ENCODE measurements around the gene SMIM17.

Gene SMIM17

DNA sequence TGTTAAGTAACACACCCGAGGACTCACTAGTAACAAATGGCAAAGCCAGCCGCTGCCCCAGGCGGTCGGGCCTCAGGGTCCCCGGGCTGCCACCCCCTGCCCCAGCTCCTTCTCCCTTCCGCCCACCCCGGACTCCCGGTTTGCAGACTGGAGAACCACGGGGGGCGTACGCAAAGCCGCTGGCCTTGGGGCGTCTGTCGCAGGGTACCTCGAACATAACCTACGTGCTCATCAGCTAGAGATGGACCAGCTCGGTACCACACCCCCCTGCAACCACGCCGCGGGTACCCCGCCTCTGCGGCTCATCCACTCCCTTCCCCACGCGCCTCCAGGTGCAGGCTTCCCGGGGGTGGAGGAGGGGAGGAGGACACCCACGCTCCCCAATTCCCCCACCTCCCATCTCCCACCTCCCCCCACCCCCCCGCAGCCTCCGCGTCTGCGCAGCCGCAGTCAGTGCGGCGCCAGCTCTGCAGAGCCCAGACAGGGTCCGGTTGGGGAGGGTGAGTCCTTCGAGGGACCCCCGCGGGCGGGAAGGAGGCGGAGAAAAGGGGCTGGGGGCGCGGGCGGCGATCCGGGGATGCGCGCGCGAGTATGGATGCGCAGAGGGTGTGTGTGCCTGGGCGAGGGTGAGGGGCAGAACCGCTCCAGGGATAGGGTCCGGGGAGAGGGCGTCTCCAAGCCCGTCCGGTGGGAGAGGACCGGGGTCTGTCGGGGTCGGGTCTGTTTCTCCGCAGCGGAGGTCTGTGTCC is at the start of gene SMIM17:
Gene SMIM17, plus strand, starts transcription at position 449 of the 749 bp plus-strand sequence. CDS start 2,509 bp downstream, outside the sequence.
- WGBS (ENCODE audit: insufficient coverage, insufficient read length) = no CpG with 5 or more reads among the region's 60 CpGs
- peaks cover 11% of the 10 kb centered on the region for H3K9me3 ChIP-seq (ENCODE audit: control insufficient read depth, insufficient read depth, low read length)
- H3K27me3 ChIP-seq (ENCODE audit: control insufficient read depth, insufficient read depth, low read length) = no peaks in the 10 kb centered on the region
- no peaks in the 10 kb centered on the region for H3K36me3 ChIP-seq (ENCODE audit: control insufficient read depth, insufficient read depth, low read length)
- no peak for DNase-seq (ENCODE audit: low read depth, low spot score)
- no peaks in the 10 kb centered on the region for H3K4me1 ChIP-seq (ENCODE audit: control insufficient read depth, insufficient read depth, low read length)
- no peak within 1 kb of the TSS for H3K27ac ChIP-seq (ENCODE audit: low read length)
- H3K4me3 ChIP-seq (ENCODE audit: low read length) = no peak within 1 kb of the TSS

DNA sequence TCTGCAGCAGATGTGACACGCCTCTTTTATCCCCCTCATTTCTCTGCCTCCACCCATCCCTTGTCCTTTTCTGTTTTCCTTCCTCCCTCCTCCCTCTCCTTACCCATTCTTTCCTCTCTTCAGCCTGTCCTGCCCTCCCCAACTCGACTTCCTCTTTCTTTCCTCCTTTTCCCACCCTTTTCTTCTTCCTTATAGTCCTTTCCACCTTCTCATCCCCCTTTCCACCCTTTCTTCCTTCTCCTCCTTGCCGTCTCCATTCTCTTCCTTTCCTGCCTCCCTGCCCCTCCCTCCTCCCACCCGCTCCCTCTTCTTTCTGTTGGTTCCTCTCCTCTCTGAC is 48.5 kb upstream of the SMIM17 start:
- Histone ChIP-seq H3K4me3 (ENCODE audit: low read length) (peak overlapping the region; percentile 66; the same call in 1 of the 2 replicates), H3K9me3 (ENCODE audit: control insufficient read depth, insufficient read depth, low read length) (peaks cover 4% of the 10 kb centered on the region), H3K27ac (ENCODE audit: low read length) (no peak overlapping the region), H3K27me3 (ENCODE audit: control insufficient read depth, insufficient read depth, low read length) (no peaks in the 10 kb centered on the region), H3K4me1 (ENCODE audit: control insufficient read depth, insufficient read depth, low read length) (peaks cover 3% of the 10 kb centered on the region), H3K36me3 (ENCODE audit: control insufficient read depth, insufficient read depth, low read length) (no peaks in the 10 kb centered on the region)
- 100% methylated on average over 1 of the region's 4 CpGs for WGBS (ENCODE audit: insufficient coverage, insufficient read length)
- DNase-seq (ENCODE audit: low read depth, low spot score) = no peak

DNA sequence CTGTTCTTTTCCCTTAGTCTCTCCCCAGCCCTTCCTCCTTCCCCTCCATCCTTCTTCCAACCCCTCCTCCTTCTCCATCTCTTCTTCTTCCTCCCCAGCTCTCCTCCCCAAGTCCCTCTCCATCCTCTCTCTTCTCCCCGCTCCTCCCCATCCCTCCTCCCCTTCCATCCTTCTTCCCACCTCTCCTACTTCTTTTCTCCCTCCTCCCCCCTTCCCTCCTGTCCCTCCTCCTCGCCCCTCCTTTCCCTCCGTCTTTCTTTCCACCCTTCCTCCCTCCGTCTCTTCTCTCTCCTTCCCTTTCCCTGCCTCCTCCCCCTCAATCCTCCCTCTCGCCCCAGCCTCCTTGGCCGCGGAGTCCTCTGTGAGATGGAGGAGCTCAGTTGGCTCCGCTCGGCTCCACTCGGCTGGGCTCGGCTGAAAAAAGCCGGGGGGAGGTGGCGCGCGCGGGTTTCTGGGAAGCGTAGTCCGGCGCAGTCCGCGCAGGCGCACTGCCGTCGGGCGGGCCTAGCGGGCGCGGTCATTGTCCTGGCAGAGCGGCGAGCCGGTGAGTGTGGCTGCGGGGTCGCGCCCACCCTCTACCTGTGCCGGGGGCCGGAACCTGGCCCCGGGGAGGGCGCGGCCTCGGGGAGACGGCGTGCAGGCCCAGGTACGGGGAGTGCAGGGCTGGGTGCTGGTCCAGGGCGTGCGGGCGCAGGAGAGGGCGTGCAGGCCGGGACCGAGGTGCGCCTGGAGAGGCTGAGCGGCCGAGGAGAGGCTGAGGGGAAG is 48.0 kb upstream of the SMIM17 start, which contains the start of gene ZNF71:
Gene ZNF71, plus strand, starts transcription at position 520 of the 765 bp plus-strand sequence. CDS start 6,257 bp downstream, outside the sequence.
- peak; percentile 58 for DNase-seq (ENCODE audit: low read depth, low spot score)
- Histone ChIP-seq H3K9me3 (ENCODE audit: control insufficient read depth, insufficient read depth, low read length) (peaks cover 1% of the 10 kb centered on the region; the same call in 1 of the 2 replicates), H3K4me1 (ENCODE audit: control insufficient read depth, insufficient read depth, low read length) (peaks cover 3% of the 10 kb centered on the region), H3K36me3 (ENCODE audit: control insufficient read depth, insufficient read depth, low read length) (no peaks in the 10 kb centered on the region), H3K27me3 (ENCODE audit: control insufficient read depth, insufficient read depth, low read length) (no peaks in the 10 kb centered on the region), H3K27ac (ENCODE audit: low read length) (no peak within 1 kb of the TSS), H3K4me3 (ENCODE audit: low read length) (peak within 1 kb of the TSS; percentile 95)
- WGBS (ENCODE audit: insufficient coverage, insufficient read length) = 100% methylated on average over 1 of the region's 52 CpGs

DNA sequence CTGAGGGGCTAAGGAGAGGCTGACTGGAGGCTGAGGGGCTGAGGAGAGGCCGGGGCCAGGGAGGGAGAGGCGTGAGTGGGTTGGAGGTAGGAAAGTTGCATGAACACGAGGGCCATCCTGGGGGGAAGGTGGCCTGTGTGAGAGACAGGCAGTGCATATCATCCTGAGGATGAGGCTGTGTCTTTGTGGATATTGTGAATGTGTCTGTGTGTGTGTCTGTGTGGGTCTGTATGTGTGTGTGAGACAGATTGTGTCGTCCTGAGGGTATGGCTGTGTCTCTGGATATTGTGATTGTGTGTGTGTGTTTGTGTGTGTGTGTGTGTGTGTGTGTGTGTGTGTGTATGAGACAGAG is 47.4 kb upstream of the SMIM17 start:
- no CpG with 5 or more reads among the region's 4 CpGs for WGBS (ENCODE audit: insufficient coverage, insufficient read length)
- H3K27me3 ChIP-seq (ENCODE audit: control insufficient read depth, insufficient read depth, low read length) = no peaks in the 10 kb centered on the region
- peak overlapping the region; percentile 95 for H3K4me3 ChIP-seq (ENCODE audit: low read length)
- H3K9me3 ChIP-seq (ENCODE audit: control insufficient read depth, insufficient read depth, low read length) = no peaks in the 10 kb centered on the region; the same call in 1 of the 2 replicates
- DNase-seq (ENCODE audit: low read depth, low spot score) = no peak
- no peaks in the 10 kb centered on the region for H3K36me3 ChIP-seq (ENCODE audit: control insufficient read depth, insufficient read depth, low read length)
- H3K4me1 ChIP-seq (ENCODE audit: control insufficient read depth, insufficient read depth, low read length) = peaks cover 3% of the 10 kb centered on the region
- no peak overlapping the region for H3K27ac ChIP-seq (ENCODE audit: low read length)

DNA sequence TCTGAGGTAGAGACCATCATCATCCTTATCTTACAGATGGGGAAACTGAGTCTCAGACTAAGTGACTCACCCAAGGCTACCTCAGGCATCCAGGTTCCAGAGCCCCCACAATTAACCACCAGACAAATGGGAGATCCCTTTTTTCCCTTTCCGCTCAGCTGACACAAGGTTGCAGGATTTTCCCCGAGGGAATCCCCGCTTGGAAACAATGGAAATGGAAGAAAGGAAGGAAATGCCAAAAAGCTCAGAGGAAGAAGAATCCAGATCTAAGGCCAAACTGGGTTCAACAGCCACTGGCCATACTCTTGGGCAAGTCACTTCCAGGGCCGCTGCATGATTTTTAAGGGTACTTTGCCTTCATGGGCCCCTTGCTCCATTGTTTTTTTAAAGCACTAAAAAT is 46.3 kb upstream of the SMIM17 start:
- no peak overlapping the region for H3K4me3 ChIP-seq (ENCODE audit: low read length)
- H3K9me3 ChIP-seq (ENCODE audit: control insufficient read depth, insufficient read depth, low read length) = no peaks in the 10 kb centered on the region
- peaks cover 3% of the 10 kb centered on the region for H3K4me1 ChIP-seq (ENCODE audit: control insufficient read depth, insufficient read depth, low read length)
- H3K36me3 ChIP-seq (ENCODE audit: control insufficient read depth, insufficient read depth, low read length) = no peaks in the 10 kb centered on the region
- no peak for DNase-seq (ENCODE audit: low read depth, low spot score)
- no peaks in the 10 kb centered on the region for H3K27me3 ChIP-seq (ENCODE audit: control insufficient read depth, insufficient read depth, low read length)
- no CpG with 5 or more reads among the region's 4 CpGs for WGBS (ENCODE audit: insufficient coverage, insufficient read length)
- no peak overlapping the region for H3K27ac ChIP-seq (ENCODE audit: low read length)

DNA sequence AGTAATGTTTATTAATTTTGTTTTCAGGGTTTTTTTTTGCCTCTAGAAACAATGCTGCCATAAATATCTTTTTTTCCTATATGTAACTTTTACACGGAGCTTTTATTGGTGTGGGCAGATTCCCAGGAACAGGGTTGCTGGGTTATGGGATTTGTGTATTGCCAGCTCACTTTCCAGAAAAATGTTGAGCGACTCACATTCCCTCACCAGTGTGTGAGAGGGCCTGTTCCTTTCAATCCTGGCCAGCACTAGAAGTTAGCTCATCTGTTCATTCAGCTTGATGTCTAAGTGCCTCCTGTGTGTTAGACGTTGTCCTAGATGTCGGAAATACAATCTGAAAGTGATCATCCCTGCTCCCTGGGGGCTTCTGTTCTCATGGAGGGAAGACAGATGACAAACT is 45.3 kb upstream of the SMIM17 start:
- no CpG with 5 or more reads among the region's 4 CpGs for WGBS (ENCODE audit: insufficient coverage, insufficient read length)

DNA sequence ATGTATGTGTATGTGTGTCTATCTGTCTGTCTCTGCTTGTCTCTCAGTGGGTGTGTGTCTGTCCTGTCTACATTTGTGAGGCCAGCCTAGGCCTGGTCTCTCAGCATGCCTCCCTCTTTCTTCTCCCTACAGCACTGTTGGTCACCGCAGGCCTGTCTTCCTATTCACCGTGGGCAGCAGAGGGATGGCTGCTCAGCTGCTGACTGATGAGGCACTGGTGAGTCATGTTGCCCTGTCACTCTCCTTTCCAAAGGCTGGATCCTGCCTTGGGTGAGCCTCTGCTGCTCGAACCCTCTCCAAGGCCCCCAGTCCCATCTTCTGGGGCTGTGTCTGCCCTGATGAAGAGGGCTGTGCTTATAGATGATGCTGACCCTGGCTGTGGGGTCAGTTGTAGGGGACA is 41.6 kb upstream of the SMIM17 start:
- no peaks in the 10 kb centered on the region for H3K9me3 ChIP-seq (ENCODE audit: control insufficient read depth, insufficient read depth, low read length)
- H3K36me3 ChIP-seq (ENCODE audit: control insufficient read depth, insufficient read depth, low read length) = no peaks in the 10 kb centered on the region
- WGBS (ENCODE audit: insufficient coverage, insufficient read length) = no CpG with 5 or more reads among the region's 3 CpGs
- no peak overlapping the region for H3K4me3 ChIP-seq (ENCODE audit: low read length)
- no peaks in the 10 kb centered on the region for H3K27me3 ChIP-seq (ENCODE audit: control insufficient read depth, insufficient read depth, low read length)
- H3K27ac ChIP-seq (ENCODE audit: low read length) = no peak overlapping the region
- no peak for DNase-seq (ENCODE audit: low read depth, low spot score)
- no peaks in the 10 kb centered on the region for H3K4me1 ChIP-seq (ENCODE audit: control insufficient read depth, insufficient read depth, low read length)

More for the DNA sequence above, 45.3 kb upstream of the SMIM17 start:
- Histone ChIP-seq H3K27me3 (ENCODE audit: control insufficient read depth, insufficient read depth, low read length) (no peaks in the 10 kb centered on the region), H3K4me1 (ENCODE audit: control insufficient read depth, insufficient read depth, low read length) (peaks cover 3% of the 10 kb centered on the region), H3K4me3 (ENCODE audit: low read length) (no peak overlapping the region), H3K27ac (ENCODE audit: low read length) (no peak overlapping the region), H3K9me3 (ENCODE audit: control insufficient read depth, insufficient read depth, low read length) (no peaks in the 10 kb centered on the region), H3K36me3 (ENCODE audit: control insufficient read depth, insufficient read depth, low read length) (no peaks in the 10 kb centered on the region)
- DNase-seq (ENCODE audit: low read depth, low spot score) = no peak

DNA sequence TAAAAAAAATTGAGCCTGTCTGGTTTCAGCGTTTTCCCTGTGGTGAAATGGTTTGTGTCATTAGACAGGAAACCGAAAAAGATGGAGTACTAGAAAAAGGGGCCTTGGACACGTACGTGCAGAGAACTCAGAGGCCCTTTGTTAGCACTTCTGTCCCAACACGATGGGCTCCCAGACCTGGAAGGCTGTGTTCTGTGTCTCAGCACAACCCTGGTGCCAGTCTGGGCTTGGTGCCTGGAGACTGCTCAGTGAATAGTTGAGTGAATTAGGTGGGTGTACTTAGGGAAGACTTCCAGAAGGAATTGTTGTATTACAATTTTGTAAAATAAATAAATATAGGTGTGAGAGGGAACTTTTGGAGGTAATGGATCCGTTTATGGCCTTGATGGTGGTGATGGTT is 39.1 kb upstream of the SMIM17 start:
- H3K4me1 ChIP-seq (ENCODE audit: control insufficient read depth, insufficient read depth, low read length) = no peaks in the 10 kb centered on the region
- 100% methylated on average over 1 of the region's 6 CpGs for WGBS (ENCODE audit: insufficient coverage, insufficient read length)
- no peaks in the 10 kb centered on the region for H3K9me3 ChIP-seq (ENCODE audit: control insufficient read depth, insufficient read depth, low read length)

DNA sequence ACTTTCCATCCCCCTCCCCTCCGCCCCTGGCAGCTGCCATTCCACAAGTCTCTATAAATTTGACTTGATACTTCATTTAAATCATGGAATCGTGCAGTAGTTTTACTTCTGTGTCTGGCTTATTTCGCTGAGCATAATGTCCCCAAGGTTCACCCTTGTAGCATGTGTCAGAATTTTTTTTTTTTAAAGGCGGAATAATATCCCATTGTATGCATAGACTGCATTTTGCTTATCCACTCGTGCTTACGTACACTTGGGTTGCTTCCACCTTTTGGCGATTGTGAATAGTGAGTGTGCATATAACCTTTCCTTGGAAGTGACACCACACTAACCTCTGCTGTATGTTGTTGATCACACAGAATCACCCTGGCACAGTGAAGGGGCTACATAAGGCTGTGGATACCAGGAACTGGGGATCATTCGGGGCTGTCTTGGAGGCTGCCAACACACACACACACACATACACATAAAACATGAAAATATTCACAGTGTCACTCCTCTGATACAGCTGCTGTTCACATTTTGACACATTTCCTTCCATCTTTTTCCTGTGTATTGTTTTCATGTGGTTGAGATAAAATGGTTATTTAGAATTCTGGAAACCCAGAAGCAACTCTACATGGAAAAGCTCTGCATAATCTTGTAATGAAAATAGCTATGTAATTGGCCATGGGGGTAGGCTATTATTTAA is 34.5 kb upstream of the SMIM17 start:
- Histone ChIP-seq H3K27ac (ENCODE audit: low read length) (no peak overlapping the region), H3K4me1 (ENCODE audit: control insufficient read depth, insufficient read depth, low read length) (0 out of 2 replicates have a peak, but pooled peaks cover 2% of the 10 kb centered on the region), H3K36me3 (ENCODE audit: control insufficient read depth, insufficient read depth, low read length) (no peaks in the 10 kb centered on the region), H3K27me3 (ENCODE audit: control insufficient read depth, insufficient read depth, low read length) (no peaks in the 10 kb centered on the region), H3K4me3 (ENCODE audit: low read length) (no peak overlapping the region), H3K9me3 (ENCODE audit: control insufficient read depth, insufficient read depth, low read length) (no peaks in the 10 kb centered on the region)
- no peak for DNase-seq (ENCODE audit: low read depth, low spot score)
- WGBS (ENCODE audit: insufficient coverage, insufficient read length) = no CpG with 5 or more reads among the region's 8 CpGs

More for the DNA sequence above, 39.1 kb upstream of the SMIM17 start:
- Histone ChIP-seq H3K4me3 (ENCODE audit: low read length) (no peak overlapping the region), H3K36me3 (ENCODE audit: control insufficient read depth, insufficient read depth, low read length) (no peaks in the 10 kb centered on the region), H3K27me3 (ENCODE audit: control insufficient read depth, insufficient read depth, low read length) (no peaks in the 10 kb centered on the region), H3K27ac (ENCODE audit: low read length) (no peak overlapping the region)
- no peak for DNase-seq (ENCODE audit: low read depth, low spot score)

DNA sequence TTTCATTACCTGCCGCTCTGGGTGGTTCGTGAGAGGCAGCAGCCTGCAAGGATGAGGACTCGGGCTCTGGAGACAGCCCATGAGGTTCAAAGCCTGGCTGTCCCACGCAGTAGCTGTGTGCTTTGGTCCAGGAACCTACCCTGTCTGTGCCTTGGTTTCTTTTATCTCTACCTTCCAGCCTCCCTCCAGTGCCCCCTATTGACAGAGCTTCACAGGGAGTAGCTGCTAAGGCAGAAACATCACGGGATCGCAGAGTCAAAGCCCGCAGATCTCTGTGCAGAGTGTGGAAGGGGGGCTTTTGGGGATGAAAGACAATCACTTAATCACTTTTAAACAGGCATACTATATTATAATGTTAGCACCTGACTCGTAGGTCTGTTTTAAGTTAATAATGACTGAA is 31.7 kb upstream of the SMIM17 start:
- Histone ChIP-seq H3K36me3 (ENCODE audit: control insufficient read depth, insufficient read depth, low read length) (no peaks in the 10 kb centered on the region), H3K9me3 (ENCODE audit: control insufficient read depth, insufficient read depth, low read length) (no peaks in the 10 kb centered on the region), H3K27me3 (ENCODE audit: control insufficient read depth, insufficient read depth, low read length) (no peaks in the 10 kb centered on the region), H3K4me1 (ENCODE audit: control insufficient read depth, insufficient read depth, low read length) (0 out of 2 replicates have a peak, but pooled peaks cover 2% of the 10 kb centered on the region), H3K4me3 (ENCODE audit: low read length) (no peak overlapping the region), H3K27ac (ENCODE audit: low read length) (no peak overlapping the region)
- WGBS (ENCODE audit: insufficient coverage, insufficient read length) = no CpG with 5 or more reads among the region's 8 CpGs
- no peak for DNase-seq (ENCODE audit: low read depth, low spot score)

All from iPS DF 6.9 (cell line).